ENCODE measurements around the gene TEAD1.

Gene TEAD1

DNA sequence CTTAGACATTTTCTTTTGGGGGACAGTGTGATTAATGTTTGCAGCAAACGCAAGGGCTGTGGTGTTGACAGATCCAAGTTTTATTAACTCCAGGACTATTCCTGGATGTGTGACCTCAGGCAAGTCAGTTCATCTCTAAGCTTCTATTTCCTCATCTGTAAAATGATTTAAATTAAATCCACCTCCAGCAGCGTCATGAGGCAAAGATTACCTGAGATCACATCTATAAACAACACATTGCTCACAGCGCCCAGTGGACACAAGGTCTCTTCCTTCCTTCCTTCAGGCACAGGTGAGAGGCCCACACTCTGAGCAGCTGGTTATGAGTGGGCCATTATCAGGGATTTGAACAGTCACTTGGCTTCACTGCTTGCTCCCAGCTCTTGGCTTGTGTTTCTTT lies 223.6 kb downstream of the TEAD1 start:
- no peak for DNase-seq (ENCODE audit: low spot score)

DNA sequence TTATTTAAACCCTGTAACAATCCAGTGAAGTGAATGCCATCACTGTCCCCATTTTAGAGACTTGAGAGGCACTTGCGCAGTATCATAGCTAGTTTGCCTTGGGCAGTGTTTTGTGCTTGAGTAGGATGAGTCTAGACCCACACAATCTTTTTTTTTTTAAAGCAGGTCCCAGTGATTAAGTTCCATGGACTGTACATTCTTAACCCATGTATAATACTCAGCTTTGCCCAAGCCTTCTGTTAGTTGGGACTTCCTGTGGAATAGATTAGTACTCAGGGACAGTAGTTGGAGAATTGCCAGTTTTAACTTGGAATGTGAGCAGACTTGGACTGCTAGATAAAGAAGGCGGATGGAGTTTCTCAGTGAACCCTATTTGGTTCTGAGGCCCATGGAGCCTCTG lies 226.3 kb downstream of the TEAD1 start:
- DNase-seq (ENCODE audit: low spot score): no peak

DNA sequence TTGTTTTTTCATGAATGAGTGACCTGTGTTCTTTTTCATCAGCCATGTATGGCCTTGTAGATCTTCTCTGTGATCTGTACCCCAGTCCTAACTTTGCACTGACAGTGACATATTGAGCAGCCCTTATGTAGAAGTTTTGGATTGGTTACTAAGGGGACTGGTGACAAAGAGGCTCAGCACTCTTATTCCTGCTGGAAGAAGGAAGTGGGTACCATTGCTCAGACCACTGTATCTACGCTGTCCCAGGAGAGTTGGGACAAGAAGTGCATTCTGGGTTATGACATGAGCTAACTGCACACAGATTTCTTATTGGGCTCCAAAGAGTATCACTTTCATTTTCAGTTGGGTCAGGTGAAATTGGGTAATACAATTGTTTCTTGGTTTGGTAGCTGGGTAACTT lies 227.1 kb downstream of the TEAD1 start:
- DNase-seq (ENCODE audit: low spot score): no peak

DNA sequence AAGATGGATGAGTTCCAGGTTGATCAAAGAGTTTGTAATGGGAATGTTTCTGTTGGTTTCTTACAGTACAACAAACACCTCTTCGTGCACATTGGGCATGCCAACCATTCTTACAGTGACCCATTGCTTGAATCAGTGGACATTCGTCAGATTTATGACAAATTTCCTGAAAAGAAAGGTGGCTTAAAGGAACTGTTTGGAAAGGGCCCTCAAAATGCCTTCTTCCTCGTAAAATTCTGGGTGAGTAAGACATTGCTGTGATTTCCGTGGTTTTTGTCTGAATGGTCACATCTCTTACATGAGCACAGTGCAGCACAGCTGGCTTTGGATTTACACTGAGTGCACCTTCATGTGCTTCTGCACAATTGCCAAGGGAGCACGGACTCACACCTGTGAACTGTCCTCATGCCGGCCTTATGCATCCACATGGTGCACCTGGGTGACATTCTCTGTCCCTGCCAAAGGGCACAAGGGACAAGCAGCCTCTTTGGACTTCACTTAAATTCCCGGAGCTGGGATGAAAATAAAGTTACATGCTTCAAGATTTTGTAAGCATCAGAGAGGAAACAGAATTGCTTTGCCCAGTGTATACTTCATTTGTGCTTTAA lies 227.8 kb downstream of the TEAD1 start:
- DNase-seq (ENCODE audit: low spot score): no peak

DNA sequence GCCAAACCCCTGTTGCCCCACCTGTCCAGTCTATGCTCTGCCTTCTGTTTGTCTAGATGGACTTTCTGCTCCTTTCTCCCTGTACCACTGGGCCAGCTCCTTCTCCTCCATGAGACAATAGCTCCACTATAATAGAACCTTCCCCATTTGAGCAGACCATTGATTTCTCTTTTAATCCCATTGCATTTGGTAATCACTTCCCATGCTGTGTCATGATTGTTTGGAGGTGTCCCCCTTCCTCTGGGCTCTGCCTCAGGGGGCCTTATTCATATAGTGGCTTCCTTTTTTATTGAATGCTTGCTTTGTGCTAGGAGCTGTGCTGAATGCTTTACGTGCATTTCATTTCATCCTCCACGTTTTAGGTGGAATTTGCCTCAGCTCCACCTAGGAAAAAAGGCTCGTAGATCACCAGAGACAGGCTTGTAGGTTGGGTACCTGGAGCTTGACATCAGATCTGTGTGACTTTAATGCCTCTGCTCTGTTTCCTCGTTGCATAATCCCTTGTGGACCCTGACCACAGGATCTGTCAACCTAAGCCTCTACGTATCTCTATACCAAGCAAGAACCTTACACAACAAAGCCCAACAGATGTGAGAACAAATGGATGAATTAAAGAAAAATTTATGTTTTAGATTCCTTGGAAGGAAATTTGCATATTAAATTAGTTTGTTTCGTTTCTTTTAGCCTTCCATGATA lies 228.7 kb downstream of the TEAD1 start:
- DNase-seq (ENCODE audit: low spot score): no peak

DNA sequence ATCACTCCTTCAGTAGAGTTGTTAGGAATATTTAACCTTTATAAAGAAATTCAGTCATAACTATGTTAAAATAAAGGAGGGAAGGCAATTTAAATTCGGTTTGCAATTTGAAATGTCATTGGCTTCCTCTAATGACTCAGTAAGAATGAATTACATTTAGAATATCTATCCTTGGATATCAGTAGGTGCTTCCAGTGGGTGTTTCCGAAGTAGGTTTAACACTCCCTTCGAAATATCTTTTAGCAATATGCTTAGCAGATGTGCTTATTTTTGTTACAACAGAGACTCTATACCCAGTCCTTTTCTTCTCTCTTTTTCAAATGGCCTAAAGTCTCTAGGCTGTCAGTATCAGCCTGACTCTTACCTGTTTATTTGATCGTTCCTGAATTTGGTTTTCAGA lies 231.2 kb downstream of the TEAD1 start:
- no peak for DNase-seq (ENCODE audit: low spot score)

DNA sequence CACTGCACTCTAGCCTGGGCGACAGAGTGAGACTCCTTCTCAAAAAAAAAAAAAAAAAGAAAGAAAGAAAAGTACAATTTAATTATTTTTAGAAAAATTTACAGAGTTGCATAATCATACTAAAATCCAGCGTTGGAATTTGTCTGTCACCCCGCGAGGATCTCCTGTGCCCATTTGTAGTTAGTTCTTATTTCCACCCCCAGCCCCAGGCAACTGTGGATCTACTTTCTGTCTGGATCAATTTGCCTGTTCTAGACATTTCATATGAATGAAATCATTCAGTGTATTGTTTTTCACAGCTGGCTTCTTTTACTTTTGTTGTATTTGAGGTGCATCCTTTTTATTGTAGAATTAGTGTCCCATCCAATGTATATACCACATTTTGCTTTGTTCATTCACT lies 232.3 kb downstream of the TEAD1 start:
- DNase-seq (ENCODE audit: low spot score): no peak

DNA sequence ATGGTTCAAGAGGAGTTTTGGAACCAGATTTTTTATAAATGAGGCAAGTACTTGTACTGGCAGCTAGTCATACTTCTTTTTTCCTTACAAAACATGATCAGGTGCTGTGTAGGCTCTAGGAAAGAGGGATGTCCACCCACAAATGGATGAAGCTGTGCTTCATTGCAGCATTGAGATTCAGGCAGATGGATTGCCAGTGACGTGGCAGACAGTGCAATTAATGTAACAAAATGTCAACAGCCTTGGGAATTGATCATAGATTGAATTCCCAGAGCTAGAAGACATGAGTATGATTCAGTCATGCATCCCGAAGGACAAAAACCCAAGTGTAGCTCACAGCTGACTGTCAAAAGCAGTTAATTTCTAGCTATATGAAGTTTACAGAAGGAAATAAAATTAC lies 235.7 kb downstream of the TEAD1 start:
- DNase-seq (ENCODE audit: low spot score): no peak

DNA sequence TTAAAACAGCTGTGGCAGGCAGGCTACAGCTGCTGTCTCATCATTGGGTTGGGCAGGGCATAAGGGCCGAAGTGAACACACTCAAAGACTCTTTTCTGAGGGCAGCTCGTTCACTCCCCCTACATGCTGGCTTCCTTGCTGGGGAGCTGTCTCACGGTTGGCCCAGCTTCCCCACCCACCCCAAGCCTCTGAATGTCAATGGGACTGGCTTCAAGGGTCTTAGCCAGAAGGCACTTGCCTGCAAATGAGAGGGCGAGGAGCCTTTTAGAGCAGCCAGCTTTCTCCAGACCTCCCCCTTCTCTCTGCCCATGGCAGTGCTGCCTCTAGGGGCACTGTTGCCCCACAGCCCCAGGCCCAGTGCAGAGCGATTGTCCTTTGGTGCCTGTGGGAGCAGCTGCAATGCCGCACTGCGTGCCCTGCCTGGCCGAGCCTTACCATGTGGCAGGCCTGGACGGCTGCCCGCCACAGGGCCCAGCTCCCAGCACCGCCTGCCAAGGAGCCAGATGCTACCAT lies 240.2 kb downstream of the TEAD1 start:
- DNase-seq (ENCODE audit: low spot score): no peak

DNA sequence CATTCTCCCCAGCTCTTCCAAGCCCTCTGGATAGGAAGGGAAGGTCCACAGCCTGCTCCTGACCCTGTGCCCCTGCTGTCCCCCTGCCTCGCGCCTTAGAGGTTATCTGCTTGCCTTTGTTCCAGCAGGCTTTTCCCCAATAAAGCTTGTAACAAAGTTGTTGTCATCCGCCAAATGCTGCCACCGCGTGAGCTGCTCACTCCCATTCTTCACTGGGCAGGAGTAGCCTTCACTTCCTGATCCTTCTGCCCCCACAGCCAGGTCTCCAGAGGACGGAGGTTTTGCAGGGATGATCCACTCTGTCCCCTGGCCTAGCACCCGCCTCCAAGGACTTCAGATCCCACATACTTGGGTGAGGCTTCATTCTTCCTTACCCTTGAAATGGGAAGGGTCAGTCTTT lies 240.9 kb downstream of the TEAD1 start:
- no peak for DNase-seq (ENCODE audit: low spot score)

DNA sequence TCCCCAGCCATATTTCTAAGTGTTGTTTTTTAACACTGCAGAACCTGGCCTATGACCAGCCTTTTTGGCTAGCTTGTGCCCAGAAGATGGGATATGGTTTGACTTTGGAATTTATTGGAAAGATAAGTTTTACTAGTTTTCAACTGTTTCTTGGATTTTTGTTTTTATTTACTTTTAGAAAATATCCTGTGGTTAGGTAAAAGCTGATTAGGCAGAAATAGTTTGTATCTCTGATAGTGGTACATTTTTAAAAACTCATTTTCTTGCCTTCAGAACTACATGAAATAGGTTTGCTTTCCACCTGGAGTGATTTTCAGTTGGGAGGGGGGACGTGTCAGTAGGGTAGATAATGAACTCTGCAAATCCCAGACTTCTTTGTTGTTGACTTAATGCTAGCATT lies 243.6 kb downstream of the TEAD1 start:
- DNase-seq (ENCODE audit: low spot score): no peak

DNA sequence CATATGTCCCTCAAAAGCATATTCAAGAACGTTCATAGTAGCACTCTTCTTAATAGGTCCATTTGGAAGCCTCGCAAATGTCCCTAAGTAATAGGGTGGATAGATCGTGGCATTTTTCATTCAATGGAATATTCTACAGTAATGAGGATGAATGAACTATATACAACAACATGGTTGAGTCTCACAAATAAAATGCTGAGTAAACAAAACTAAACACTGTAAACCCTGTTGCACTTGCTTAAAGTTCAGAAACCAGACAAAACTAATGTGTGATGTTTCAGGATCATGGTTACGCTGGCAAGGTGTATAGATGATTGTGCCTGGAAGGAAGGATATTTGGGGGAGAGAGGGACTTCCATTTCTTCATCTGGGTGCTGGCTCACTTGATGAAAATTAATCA lies 244.4 kb downstream of the TEAD1 start:
- no peak for DNase-seq (ENCODE audit: low spot score)

DNA sequence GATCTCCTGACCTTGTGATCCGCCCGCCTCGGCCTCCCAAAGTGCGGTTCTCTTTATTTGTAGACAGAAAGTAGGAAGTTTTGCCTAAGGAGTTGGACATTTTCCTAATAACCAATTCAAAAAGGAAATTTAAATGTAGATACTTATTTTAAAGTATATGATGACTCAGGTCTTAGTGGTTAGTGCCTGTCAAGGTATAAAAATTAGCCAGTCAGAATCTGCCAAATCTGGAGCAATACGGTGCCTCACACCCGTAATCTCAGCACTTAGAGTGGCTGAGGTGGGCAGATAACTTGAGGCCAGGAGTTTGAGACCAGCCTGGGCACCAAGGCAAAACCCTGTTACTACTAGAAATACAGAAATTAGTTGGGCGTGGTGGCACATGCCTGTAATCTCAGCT lies 248.2 kb downstream of the TEAD1 start:
- DNase-seq (ENCODE audit: low spot score): no peak

DNA sequence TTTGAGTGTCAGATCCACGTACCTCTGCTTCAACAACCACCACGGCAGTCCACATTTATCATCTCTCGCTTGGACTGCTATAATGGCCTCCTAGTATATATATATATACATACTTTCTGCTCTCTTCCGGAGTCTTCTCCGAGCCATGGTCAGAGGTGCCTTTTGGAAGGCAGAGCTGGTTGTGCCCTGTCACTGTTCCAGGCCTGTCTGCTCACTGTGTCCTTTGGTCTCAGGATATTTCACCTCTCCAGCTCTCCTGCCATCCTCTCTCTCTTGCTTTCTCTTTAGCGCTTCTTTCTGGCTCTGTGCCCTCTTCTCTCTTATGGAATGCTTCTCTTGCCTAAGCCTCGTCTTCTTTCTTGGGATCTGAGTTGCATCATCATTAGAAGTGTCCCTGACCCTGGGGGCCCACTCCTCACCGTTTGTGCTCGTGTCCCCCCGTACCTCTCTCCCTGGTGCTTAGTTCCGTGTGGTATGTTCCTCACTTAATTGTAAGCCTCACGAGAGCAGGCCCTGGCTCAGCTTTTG lies 248.8 kb downstream of the TEAD1 start:
- DNase-seq (ENCODE audit: low spot score): no peak

DNA sequence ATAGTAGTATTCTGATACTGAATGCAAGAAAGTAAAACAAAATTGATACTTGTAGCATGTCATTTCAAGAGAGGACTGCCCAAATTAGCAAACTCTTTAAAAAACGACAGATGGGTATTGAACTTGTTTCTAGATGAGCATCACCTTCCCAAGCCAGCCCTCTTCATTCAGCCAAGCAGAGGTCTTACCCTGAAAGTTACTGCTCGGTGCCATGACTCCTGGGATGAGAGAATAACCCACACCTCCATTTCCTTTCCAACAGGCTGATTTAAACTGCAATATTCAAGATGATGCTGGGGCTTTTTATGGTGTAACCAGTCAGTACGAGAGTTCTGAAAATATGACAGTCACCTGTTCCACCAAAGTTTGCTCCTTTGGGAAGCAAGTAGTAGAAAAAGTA lies 250.4 kb downstream of the TEAD1 start:
- no peak for DNase-seq (ENCODE audit: low spot score)

DNA sequence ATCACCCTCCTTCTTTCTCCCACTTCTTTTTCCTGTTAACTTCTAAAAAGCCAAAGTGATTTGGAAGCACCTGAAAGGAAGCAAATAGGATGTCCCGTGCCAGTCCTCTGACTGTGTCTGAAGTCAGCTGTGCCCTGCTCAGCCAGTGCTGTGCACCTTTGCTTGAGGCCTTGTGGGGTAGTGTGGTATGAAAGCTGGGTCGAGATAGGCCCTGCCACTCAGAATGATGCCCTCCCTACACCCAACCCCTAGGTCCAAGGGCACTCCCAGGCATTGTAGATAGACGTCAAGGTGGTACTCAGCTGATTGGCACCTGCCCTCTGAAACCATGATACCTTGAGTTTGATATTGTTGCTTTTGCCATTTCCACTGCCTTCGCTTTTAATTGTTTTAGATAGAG lies 251.3 kb downstream of the TEAD1 start:
- no peak for DNase-seq (ENCODE audit: low spot score)

DNA sequence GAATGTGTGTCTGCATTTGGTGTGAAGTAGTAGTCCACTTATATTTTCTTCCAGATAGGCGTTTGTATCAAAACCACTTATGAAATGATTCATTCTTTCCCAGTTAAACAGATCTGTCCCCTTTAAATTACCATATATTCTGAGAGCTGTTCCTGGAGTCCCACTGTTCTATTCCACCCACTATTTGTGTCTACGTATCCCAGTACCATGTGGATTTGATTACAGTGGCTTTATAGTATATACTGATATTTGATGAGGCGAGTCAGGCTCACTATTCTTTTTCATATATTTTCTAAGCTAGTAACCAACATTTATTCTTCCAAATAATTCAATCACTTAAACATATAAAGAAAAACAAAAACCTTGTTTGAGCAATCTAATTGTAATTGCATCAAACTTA lies 253.0 kb downstream of the TEAD1 start:
- DNase-seq (ENCODE audit: low spot score): no peak

DNA sequence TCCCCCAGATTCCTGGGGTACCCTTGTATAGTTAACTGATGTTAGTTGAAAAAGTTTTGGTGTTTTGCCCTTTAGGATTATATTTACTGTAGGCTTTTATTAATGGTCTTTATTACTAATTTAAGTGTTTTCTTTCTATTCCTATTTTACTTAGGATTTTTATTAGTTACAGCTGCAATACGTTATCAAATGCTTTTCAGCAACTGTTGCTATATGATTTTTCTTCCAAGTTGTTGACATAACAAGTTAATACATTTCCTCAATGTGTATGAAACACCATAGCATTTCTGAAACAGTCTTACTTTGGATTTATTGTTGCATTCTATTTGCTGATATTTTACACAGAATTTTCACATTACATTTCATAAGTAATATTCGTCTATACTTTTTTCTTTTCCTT lies 253.7 kb downstream of the TEAD1 start:
- no peak for DNase-seq (ENCODE audit: low spot score)

DNA sequence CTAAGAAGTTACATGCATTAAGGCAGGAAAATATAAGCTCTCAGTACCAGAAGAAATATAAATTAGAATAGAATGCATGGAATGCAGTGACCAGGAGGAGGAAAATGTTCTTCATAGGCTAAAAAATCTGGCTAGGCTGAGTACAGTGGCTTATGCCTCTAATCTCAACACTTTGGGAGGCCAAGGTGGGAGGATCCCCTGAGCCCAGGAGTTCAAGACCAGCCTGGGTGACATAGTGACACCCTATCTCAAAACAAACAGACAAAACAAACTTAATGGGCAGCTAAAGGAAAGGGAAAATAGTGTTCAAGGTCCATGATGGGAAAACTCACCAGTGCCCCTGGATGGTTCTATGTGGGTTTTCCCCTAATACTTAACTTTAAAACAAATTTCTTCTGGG lies 256.6 kb downstream of the TEAD1 start:
- DNase-seq (ENCODE audit: low spot score): no peak

DNA sequence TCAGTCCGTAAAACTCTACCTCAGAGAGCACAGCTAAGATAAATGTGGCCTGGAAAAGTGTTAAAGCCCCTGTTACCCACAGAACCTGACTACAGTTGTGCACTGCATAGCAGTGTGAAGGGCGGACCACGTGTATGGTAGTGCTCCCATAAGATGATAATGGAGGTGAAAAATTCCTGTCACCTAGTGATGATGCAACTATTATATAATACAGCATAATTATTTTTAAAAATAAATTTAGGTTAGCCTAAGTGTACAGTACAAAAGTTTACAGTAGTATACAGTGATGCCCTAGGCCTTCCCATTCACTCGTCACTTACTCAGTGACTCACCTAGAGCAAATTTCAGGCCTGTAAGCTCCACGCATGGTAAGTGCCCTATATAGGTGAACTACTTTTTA lies 258.3 kb downstream of the TEAD1 start:
- DNase-seq (ENCODE audit: low spot score): no peak

DNA sequence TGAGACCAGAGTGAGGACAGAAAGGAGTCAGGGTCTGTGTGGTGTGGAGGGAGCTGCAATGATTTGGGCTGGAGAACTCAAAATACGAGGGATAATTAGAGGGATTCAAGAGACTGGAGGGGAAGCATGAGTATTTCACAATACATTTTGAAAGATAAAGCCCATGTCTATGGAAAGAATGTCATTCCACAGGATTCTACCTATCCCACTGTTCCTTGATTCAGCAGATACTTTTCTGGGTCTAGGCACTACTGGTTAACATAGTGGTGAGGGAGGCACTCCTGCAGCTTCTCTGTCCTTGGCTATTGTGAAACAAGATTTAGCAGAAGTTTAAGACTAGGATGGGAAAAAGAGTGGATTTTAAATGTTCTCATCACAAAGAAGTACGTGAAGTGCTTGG lies 262.0 kb downstream of the TEAD1 start:
- DNase-seq (ENCODE audit: low spot score): no peak

DNA sequence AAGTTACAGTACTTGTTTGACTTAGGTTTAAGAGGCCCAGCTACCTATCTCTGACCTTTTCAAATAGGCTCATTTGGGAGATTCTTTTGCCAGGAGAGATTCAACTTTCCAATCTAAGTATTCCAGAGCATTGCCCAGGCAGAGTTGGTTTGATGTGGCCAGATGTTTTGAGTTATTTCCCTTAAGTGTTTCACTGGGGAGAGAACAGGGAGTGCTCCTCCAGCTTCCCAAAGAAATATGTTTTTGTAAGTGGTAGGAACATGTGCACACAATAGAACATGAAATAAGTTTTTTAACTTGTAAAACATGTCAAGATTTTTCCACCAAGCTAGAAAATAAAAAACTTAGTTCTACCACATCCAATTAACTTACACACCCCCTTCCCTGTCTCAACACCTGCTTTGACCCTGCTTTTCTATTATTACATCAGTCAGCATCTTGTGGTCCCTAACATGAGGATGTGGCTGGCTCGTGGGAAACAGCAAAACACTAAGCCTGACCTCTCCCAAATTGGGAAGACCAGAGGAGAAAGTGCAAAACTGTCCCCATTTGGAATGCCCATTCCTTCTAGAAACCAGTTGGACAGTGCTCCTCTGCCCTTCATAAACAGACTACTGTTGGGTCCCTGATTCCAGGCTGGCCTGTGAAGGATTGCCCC lies 264.5 kb downstream of the TEAD1 start:
- no peak for DNase-seq (ENCODE audit: low spot score)

DNA sequence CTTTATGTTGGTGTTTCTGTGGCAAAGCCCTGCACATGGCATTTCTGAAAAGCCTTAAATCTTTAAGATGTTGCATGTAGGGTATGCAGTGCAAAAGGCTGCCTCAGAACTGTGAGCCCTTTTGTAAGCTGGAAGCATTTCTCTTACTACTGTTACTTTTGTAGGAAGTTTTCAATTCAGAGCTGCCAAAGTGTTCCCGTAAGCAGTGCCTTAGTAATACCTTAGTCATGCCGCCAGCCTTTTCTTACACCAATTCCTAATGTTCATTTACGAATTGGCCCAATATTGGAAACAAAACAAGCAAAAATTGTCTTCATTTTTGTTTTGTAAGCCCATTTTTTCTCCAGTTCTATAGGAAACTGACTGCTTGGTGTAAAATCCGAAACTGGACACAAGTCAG lies 267.4 kb downstream of the TEAD1 start:
- DNase-seq (ENCODE audit: low spot score): no peak

Data from hematopoietic multipotent progenitor cell treated with erythropoietin and hydrocortisone succinate and interleukin-3 and kit ligand, for 15 days (in vitro differentiated cells).